ENCODE measurements around the gene KCNIP1. TPM values are rescaled to one million over a fixed set of nuclear protein-coding genes. Genes with fewer than 3 reads are reported as not detected.

The KCNIP1 gene
- total RNA-seq, 1 experiment from 2014 or later = not detected

GRCh38 chr5:170662966-170663365 is 159.1 kb downstream of the KCNIP1 start:
- Histone ChIP-seq H3K27ac (ENCODE audit: low read length) (no peak overlapping the region), H3K9me2 (replicated peaks; ENCODE audit: low read length) (no peaks in the 10 kb centered on the region), H4K20me1 (ENCODE audit: low read length) (no peaks in the 10 kb centered on the region), H3K4me2 (ENCODE audit: low read length) (no peak overlapping the region), H3K36me3 (ENCODE audit: low read depth, low read length) (no peaks in the 10 kb centered on the region), H3F3A (ENCODE audit: low read length, unreplicated experiment) (no peaks in the 10 kb centered on the region), H3K79me2 (ENCODE audit: low read length) (no peaks in the 10 kb centered on the region), H3K9ac (ENCODE audit: low read length) (no peak overlapping the region), H3K27me3 (ENCODE audit: low read length) (peaks cover 32% of the 10 kb centered on the region), H3K4me3 (ENCODE audit: low read length) (no peak overlapping the region), H3K4me1 (ENCODE audit: insufficient read depth, low read length) (no peaks in the 10 kb centered on the region), H2AFZ (ENCODE audit: low read length) (no peak overlapping the region), H3K9me3 (ENCODE audit: low read length) (no peaks in the 10 kb centered on the region)
- POLR2A ChIA-PET (ENCODE audit: unreplicated experiment) = no interaction called here
- no TSS peak for BruUV-seq (replicated peaks)
- CTCF ChIA-PET = no interaction called here
- DNase-seq (no peak), ATAC-seq (no peak)
- intact Hi-C loops (cut with micrococcal nuclease) = no loop called here
- TF ChIP-seq EZH2 (IDR thresholded peaks at IDR 0.05; ENCODE audit: low read length, unreplicated experiment) = no peak
- TF ChIP-seq CTCF (conservative IDR thresholded peaks at IDR 0.05; ENCODE audit: low read depth, low read length) = no peak
- no peak for TF ChIP-seq EZH2phosphoT487 (IDR thresholded peaks at IDR 0.05; ENCODE audit: borderline replicate concordance, low read length)

- peaks cover 71% of the 10 kb centered on the region for H3K27me3 ChIP-seq (ENCODE audit: low read length)
- ATAC-seq (no peak), DNase-seq (no peak)
- no peaks in the 10 kb centered on the region for H3K4me1 ChIP-seq (ENCODE audit: insufficient read depth, low read length)
- CTCF ChIA-PET = no interaction called here
- H3K79me2 ChIP-seq (ENCODE audit: low read length) = no peaks in the 10 kb centered on the region
- TF ChIP-seq EZH2phosphoT487 (IDR thresholded peaks at IDR 0.05; ENCODE audit: borderline replicate concordance, low read length) = no peak
- no peak for TF ChIP-seq EZH2 (IDR thresholded peaks at IDR 0.05; ENCODE audit: low read length, unreplicated experiment)
- no peak for TF ChIP-seq CTCF (conservative IDR thresholded peaks at IDR 0.05; ENCODE audit: low read depth, low read length)
- no peaks in the 10 kb centered on the region for H4K20me1 ChIP-seq (ENCODE audit: low read length)
- no peaks in the 10 kb centered on the region for H3F3A ChIP-seq (ENCODE audit: low read length, unreplicated experiment)
- no peak overlapping the region for H3K4me3 ChIP-seq (ENCODE audit: low read length)
- BruUV-seq (replicated peaks) = no TSS peak
- intact Hi-C loops (cut with micrococcal nuclease) = no loop called here
- no peaks in the 10 kb centered on the region for H3K9me3 ChIP-seq (ENCODE audit: low read length)
- H3K27ac ChIP-seq (ENCODE audit: low read length) = no peak overlapping the region
- no peak overlapping the region for H2AFZ ChIP-seq (ENCODE audit: low read length)
- H3K9ac ChIP-seq (ENCODE audit: low read length) = no peak overlapping the region
- no peaks in the 10 kb centered on the region for H3K9me2 ChIP-seq (replicated peaks; ENCODE audit: low read length)
- no peak overlapping the region for H3K4me2 ChIP-seq (ENCODE audit: low read length)
- H3K36me3 ChIP-seq (ENCODE audit: low read depth, low read length) = no peaks in the 10 kb centered on the region
- POLR2A ChIA-PET (ENCODE audit: unreplicated experiment) = no interaction called here
Measured at GRCh38 chr5:170678811-170679210, 175.0 kb downstream of the KCNIP1 start.

- ChIA-PET CTCF (no interaction called here), POLR2A (ENCODE audit: unreplicated experiment) (no interaction called here)
- Histone ChIP-seq H3K4me3 (ENCODE audit: low read length) (no peak overlapping the region), H3K79me2 (ENCODE audit: low read length) (no peaks in the 10 kb centered on the region), H2AFZ (ENCODE audit: low read length) (no peak overlapping the region), H3K36me3 (ENCODE audit: low read depth, low read length) (no peaks in the 10 kb centered on the region), H3K9me3 (ENCODE audit: low read length) (no peaks in the 10 kb centered on the region), H3K9me2 (replicated peaks; ENCODE audit: low read length) (no peaks in the 10 kb centered on the region), H4K20me1 (ENCODE audit: low read length) (no peaks in the 10 kb centered on the region), H3K4me1 (ENCODE audit: insufficient read depth, low read length) (no peaks in the 10 kb centered on the region), H3F3A (ENCODE audit: low read length, unreplicated experiment) (no peaks in the 10 kb centered on the region), H3K4me2 (ENCODE audit: low read length) (no peak overlapping the region), H3K9ac (ENCODE audit: low read length) (no peak overlapping the region), H3K27me3 (ENCODE audit: low read length) (peaks cover 76% of the 10 kb centered on the region), H3K27ac (ENCODE audit: low read length) (no peak overlapping the region)
- TF ChIP-seq EZH2 (IDR thresholded peaks at IDR 0.05; ENCODE audit: low read length, unreplicated experiment) (no peak), CTCF (conservative IDR thresholded peaks at IDR 0.05; ENCODE audit: low read depth, low read length) (no peak), EZH2phosphoT487 (IDR thresholded peaks at IDR 0.05; ENCODE audit: borderline replicate concordance, low read length) (no peak)
- ATAC-seq = peak; percentile 33; the same call in 1 of the 2 replicates
- no TSS peak for BruUV-seq (replicated peaks)
- intact Hi-C loops (cut with micrococcal nuclease) = no loop called here
- DNase-seq = peak; percentile 24
Measured at GRCh38 chr5:170681013-170681433, 177.2 kb downstream of the KCNIP1 start.

All from PC-3 (cell line).